ENCODE data around the gene OPCML. TPM values are rescaled to one million over a fixed set of nuclear protein-coding genes. Genes with fewer than 3 reads are reported as not detected.

Gene OPCML
- total RNA-seq, 1 donor from 2014 or later, result 2.7 TPM

DNA sequence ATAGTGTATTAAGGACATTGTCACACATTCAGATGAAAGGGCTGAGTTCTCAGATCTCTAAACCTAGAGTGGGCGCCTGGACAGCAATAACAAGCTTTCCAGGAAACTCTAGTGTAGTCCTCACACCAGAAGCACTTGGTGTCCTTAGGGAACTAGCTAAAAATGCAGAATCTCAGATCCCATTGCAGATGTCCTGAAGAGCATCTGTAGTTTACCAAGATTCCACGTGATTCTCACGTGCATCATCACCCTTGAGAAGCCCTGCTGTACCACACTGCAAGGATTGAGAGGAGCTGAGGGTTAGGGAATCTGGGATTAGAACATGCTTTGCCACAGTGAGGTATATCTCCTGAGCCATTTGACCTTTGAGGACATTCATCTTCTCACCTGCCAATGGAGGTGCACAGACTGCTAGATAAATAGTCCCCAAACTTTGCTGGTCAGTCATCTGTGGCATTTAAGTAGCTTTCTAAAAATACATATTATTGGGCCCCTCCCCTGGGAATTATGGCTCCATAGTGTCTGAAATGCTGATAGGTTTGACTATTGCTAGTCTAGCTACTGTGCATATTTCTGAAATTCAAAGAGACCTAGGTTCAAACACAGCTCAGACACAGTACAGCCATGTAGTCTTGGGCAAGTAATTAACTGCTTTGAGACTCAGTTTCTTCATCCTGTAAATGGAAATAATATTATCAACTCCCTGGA, 1068.9 kb downstream of the OPCML start:
- TF ChIP-seq, protein P1, sequence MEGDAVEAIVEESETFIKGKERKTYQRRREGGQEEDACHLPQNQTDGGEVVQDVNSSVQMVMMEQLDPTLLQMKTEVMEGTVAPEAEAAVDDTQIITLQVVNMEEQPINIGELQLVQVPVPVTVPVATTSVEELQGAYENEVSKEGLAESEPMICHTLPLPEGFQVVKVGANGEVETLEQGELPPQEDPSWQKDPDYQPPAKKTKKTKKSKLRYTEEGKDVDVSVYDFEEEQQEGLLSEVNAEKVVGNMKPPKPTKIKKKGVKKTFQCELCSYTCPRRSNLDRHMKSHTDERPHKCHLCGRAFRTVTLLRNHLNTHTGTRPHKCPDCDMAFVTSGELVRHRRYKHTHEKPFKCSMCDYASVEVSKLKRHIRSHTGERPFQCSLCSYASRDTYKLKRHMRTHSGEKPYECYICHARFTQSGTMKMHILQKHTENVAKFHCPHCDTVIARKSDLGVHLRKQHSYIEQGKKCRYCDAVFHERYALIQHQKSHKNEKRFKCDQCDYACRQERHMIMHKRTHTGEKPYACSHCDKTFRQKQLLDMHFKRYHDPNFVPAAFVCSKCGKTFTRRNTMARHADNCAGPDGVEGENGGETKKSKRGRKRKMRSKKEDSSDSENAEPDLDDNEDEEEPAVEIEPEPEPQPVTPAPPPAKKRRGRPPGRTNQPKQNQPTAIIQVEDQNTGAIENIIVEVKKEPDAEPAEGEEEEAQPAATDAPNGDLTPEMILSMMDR (IDR thresholded peaks at IDR 0.05), result no peak
- peaks cover 10% of the 10 kb centered on the region for H3K4me1 Mint-ChIP-seq (ENCODE audit: low read depth)
- H3K36me3 Mint-ChIP-seq (ENCODE audit: low read depth), result no peaks in the 10 kb centered on the region
- H3K9me3 Mint-ChIP-seq (ENCODE audit: low read depth), result peaks cover 10% of the 10 kb centered on the region
- DNase-seq (ENCODE audit: low spot score), result no peak
- H3K4me3 Mint-ChIP-seq (ENCODE audit: unreplicated experiment), result no peak overlapping the region
- no peaks in the 10 kb centered on the region for H3K27me3 Mint-ChIP-seq (ENCODE audit: low read depth)
- H3K27ac Mint-ChIP-seq (ENCODE audit: unreplicated experiment), result no peak overlapping the region

DNA sequence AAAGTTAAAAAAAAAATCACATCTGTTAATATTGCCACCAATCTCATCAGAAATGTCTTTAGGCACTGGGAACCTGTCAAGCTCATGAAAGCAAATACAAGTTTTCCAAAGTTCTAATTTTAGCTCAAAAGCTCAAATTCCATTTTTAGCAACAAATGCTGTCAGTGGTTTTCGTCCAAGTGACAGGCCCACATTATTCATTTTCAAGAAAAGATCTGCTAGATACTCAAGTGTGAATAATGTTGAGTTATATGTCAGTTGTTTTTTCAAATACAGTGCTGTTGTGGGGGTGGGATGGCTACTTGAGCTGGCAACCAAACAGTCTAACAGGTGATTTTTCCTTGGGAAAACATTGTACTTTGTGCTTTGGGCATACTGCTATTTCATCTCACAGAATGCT, 1072.6 kb downstream of the OPCML start:
- TF ChIP-seq, protein P1 (IDR thresholded peaks at IDR 0.05), result no peak
- H3K27ac Mint-ChIP-seq (ENCODE audit: unreplicated experiment), result no peak overlapping the region
- no peaks in the 10 kb centered on the region for H3K36me3 Mint-ChIP-seq (ENCODE audit: low read depth)
- H3K9me3 Mint-ChIP-seq (ENCODE audit: low read depth), result peaks cover 10% of the 10 kb centered on the region
- H3K4me3 Mint-ChIP-seq (ENCODE audit: unreplicated experiment), result no peak overlapping the region
- H3K27me3 Mint-ChIP-seq (ENCODE audit: low read depth), result peaks cover 2% of the 10 kb centered on the region
- no peak for DNase-seq (ENCODE audit: low spot score)
- H3K4me1 Mint-ChIP-seq (ENCODE audit: low read depth), result peaks cover 10% of the 10 kb centered on the region

DNA sequence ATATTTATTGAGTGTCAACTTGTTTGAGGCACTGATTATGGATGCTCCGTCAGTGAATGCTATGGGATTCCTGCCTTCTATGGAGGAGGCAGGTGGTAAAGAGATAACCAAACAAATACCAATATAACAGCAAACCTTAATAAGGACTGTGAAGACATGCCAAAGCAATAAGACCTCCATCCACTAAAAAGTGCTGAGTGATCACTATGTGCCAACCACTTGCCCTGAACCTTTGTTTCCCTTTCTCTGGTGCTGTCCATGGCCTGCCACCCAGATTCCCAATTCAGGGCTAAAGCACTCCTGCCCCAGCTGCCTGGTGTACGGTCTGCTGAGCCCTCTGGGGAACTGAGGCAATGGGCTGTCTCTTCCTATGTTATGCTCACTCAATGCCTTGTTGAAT, 1074.9 kb downstream of the OPCML start:
- DNase-seq (ENCODE audit: low spot score), result no peak
- H3K4me1 Mint-ChIP-seq (ENCODE audit: low read depth), result peaks cover 21% of the 10 kb centered on the region
- peaks cover 2% of the 10 kb centered on the region for H3K27me3 Mint-ChIP-seq (ENCODE audit: low read depth)
- H3K36me3 Mint-ChIP-seq (ENCODE audit: low read depth), result no peaks in the 10 kb centered on the region
- no peak overlapping the region for H3K27ac Mint-ChIP-seq (ENCODE audit: unreplicated experiment)
- H3K4me3 Mint-ChIP-seq (ENCODE audit: unreplicated experiment), result no peak overlapping the region
- TF ChIP-seq, protein P1 (IDR thresholded peaks at IDR 0.05), result no peak
- H3K9me3 Mint-ChIP-seq (ENCODE audit: low read depth), result peaks cover 10% of the 10 kb centered on the region

DNA sequence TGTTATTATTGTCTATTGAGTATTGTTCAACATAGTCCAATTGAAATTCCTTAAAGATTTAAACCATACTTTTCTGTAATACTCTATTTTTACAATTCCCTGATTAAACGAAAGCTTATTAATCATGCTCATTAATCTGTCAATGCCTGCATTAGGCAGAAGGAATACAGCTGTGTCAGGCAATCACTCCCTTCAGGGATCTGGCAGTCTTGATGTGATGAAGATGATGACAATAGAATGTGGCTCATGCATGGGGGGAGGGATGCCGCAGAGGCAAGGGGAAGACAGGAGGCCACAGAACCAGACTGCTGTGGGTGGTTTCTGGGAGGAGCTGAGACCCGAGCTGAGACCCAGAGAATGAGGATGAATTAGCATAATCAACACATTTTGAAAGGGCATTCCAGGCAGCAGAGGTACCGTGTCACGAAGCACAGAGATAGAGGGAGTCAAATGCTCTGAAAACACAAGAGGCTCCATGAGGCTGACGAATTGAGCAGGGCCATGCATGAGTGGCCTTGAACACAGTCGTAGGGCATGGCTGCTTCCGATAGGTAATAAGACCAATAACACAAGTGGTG, 1075.5 kb downstream of the OPCML start:
- TF ChIP-seq, protein P1 (IDR thresholded peaks at IDR 0.05), result no peak

DNA sequence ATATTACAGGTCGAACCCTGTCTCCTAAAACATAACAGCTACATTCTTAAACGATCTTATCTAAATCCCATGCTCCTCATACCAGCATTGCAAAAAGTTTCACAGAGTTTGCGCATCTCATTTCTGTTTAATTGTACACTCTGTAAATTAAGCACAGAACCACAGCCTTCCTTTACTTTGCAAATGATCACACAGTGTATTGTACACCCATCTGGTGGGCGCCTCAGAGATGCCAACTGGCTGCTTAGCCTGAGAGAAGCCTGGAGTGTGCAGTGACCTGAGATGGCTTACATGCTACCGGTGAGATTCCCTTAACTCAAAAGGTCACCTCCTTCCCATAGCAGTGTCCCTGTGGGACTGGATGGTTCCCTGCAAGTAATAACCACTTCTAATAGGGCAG, 1077.3 kb downstream of the OPCML start:
- TF ChIP-seq, protein P1 (IDR thresholded peaks at IDR 0.05), result no peak
- no peak for DNase-seq (ENCODE audit: low spot score)
- Mint-ChIP-seq H3K27ac (ENCODE audit: unreplicated experiment) (no peak overlapping the region), H3K4me3 (ENCODE audit: unreplicated experiment) (no peak overlapping the region), H3K9me3 (ENCODE audit: low read depth) (peaks cover 5% of the 10 kb centered on the region), H3K4me1 (ENCODE audit: low read depth) (peaks cover 26% of the 10 kb centered on the region), H3K36me3 (ENCODE audit: low read depth) (no peaks in the 10 kb centered on the region), H3K27me3 (ENCODE audit: low read depth) (peaks cover 2% of the 10 kb centered on the region)

More for the DNA sequence above, 1075.5 kb downstream of the OPCML start:
- Mint-ChIP-seq H3K36me3 (ENCODE audit: low read depth) (no peaks in the 10 kb centered on the region), H3K27me3 (ENCODE audit: low read depth) (peaks cover 2% of the 10 kb centered on the region), H3K27ac (ENCODE audit: unreplicated experiment) (no peak overlapping the region), H3K4me3 (ENCODE audit: unreplicated experiment) (no peak overlapping the region), H3K4me1 (ENCODE audit: low read depth) (peaks cover 25% of the 10 kb centered on the region), H3K9me3 (ENCODE audit: low read depth) (peaks cover 10% of the 10 kb centered on the region)
- DNase-seq (ENCODE audit: low spot score), result no peak
